ENCODE results near the gene ERI3.

Gene ERI3

GRCh38 chr1:44334968-44335367 lies 20.1 kb downstream of the ERI3 start:
- H3K36me3 Mint-ChIP-seq (ENCODE audit: low read depth) = peaks cover 17% of the 10 kb centered on the region
- H3K27me3 Mint-ChIP-seq (ENCODE audit: low read depth) = no peaks in the 10 kb centered on the region
- no peaks in the 10 kb centered on the region for H3K4me1 Mint-ChIP-seq (ENCODE audit: low read depth)
- H3K4me3 Mint-ChIP-seq = no peak overlapping the region
- no peaks in the 10 kb centered on the region for H3K9me3 Mint-ChIP-seq
- no peak for DNase-seq (ENCODE audit: low spot score)
- H3K27ac Mint-ChIP-seq = no peak overlapping the region

- Mint-ChIP-seq H3K4me3 (no peak overlapping the region), H3K36me3 (ENCODE audit: low read depth) (peaks cover 10% of the 10 kb centered on the region), H3K27me3 (ENCODE audit: low read depth) (no peaks in the 10 kb centered on the region), H3K9me3 (no peaks in the 10 kb centered on the region), H3K27ac (no peak overlapping the region), H3K4me1 (ENCODE audit: low read depth) (no peaks in the 10 kb centered on the region)
- DNase-seq (ENCODE audit: low spot score) = no peak
Observed at GRCh38 chr1:44333376-44333775, 21.7 kb downstream of the ERI3 start.

GRCh38 chr1:44332505-44332904 lies 22.6 kb downstream of the ERI3 start:
- no peaks in the 10 kb centered on the region for H3K27me3 Mint-ChIP-seq (ENCODE audit: low read depth)
- H3K4me3 Mint-ChIP-seq = no peak overlapping the region
- H3K36me3 Mint-ChIP-seq (ENCODE audit: low read depth) = peaks cover 2% of the 10 kb centered on the region
- DNase-seq (ENCODE audit: low spot score) = no peak
- H3K27ac Mint-ChIP-seq = no peak overlapping the region
- H3K4me1 Mint-ChIP-seq (ENCODE audit: low read depth) = no peaks in the 10 kb centered on the region
- H3K9me3 Mint-ChIP-seq = no peaks in the 10 kb centered on the region

GRCh38 chr1:44330935-44331334 lies 24.1 kb downstream of the ERI3 start:
- no peaks in the 10 kb centered on the region for H3K27me3 Mint-ChIP-seq (ENCODE audit: low read depth)
- H3K27ac Mint-ChIP-seq = no peak overlapping the region
- no peak overlapping the region for H3K4me3 Mint-ChIP-seq
- peaks cover 2% of the 10 kb centered on the region for H3K36me3 Mint-ChIP-seq (ENCODE audit: low read depth)
- no peak for DNase-seq (ENCODE audit: low spot score)
- no peaks in the 10 kb centered on the region for H3K9me3 Mint-ChIP-seq
- no peaks in the 10 kb centered on the region for H3K4me1 Mint-ChIP-seq (ENCODE audit: low read depth)

GRCh38 chr1:44328671-44329416 lies 26.2 kb downstream of the ERI3 start:
- H3K4me1 Mint-ChIP-seq (ENCODE audit: low read depth) = no peaks in the 10 kb centered on the region
- H3K27me3 Mint-ChIP-seq (ENCODE audit: low read depth) = no peaks in the 10 kb centered on the region
- H3K27ac Mint-ChIP-seq = no peak overlapping the region
- H3K36me3 Mint-ChIP-seq (ENCODE audit: low read depth) = peaks cover 2% of the 10 kb centered on the region
- no peak for DNase-seq (ENCODE audit: low spot score)
- no peaks in the 10 kb centered on the region for H3K9me3 Mint-ChIP-seq
- H3K4me3 Mint-ChIP-seq = no peak overlapping the region

GRCh38 chr1:44327679-44328491 lies 27.2 kb downstream of the ERI3 start:
- H3K27ac Mint-ChIP-seq = no peak overlapping the region
- DNase-seq (ENCODE audit: low spot score) = no peak
- H3K4me1 Mint-ChIP-seq (ENCODE audit: low read depth) = no peaks in the 10 kb centered on the region
- H3K4me3 Mint-ChIP-seq = no peak overlapping the region
- no peaks in the 10 kb centered on the region for H3K27me3 Mint-ChIP-seq (ENCODE audit: low read depth)
- H3K9me3 Mint-ChIP-seq = no peaks in the 10 kb centered on the region
- peaks cover 2% of the 10 kb centered on the region for H3K36me3 Mint-ChIP-seq (ENCODE audit: low read depth)

- H3K27me3 Mint-ChIP-seq (ENCODE audit: low read depth) = no peaks in the 10 kb centered on the region
- no peaks in the 10 kb centered on the region for H3K36me3 Mint-ChIP-seq (ENCODE audit: low read depth)
- no peak for DNase-seq (ENCODE audit: low spot score)
- no peak overlapping the region for H3K27ac Mint-ChIP-seq
- H3K4me1 Mint-ChIP-seq (ENCODE audit: low read depth) = no peaks in the 10 kb centered on the region
- H3K9me3 Mint-ChIP-seq = no peaks in the 10 kb centered on the region
- no peak overlapping the region for H3K4me3 Mint-ChIP-seq
Observed at GRCh38 chr1:44326821-44327465, 28.1 kb downstream of the ERI3 start.

GRCh38 chr1:44326024-44326701 lies 28.9 kb downstream of the ERI3 start:
- Mint-ChIP-seq H3K36me3 (ENCODE audit: low read depth) (no peaks in the 10 kb centered on the region), H3K27ac (no peak overlapping the region), H3K9me3 (no peaks in the 10 kb centered on the region), H3K4me1 (ENCODE audit: low read depth) (no peaks in the 10 kb centered on the region), H3K27me3 (ENCODE audit: low read depth) (no peaks in the 10 kb centered on the region), H3K4me3 (no peak overlapping the region)
- DNase-seq (ENCODE audit: low spot score) = no peak

GRCh38 chr1:44323947-44324346 lies 31.1 kb downstream of the ERI3 start:
- Mint-ChIP-seq H3K4me3 (no peak overlapping the region), H3K36me3 (ENCODE audit: low read depth) (peaks cover 2% of the 10 kb centered on the region), H3K9me3 (no peaks in the 10 kb centered on the region), H3K27me3 (ENCODE audit: low read depth) (no peaks in the 10 kb centered on the region), H3K4me1 (ENCODE audit: low read depth) (no peaks in the 10 kb centered on the region), H3K27ac (no peak overlapping the region)
- no peak for DNase-seq (ENCODE audit: low spot score)

- Mint-ChIP-seq H3K27me3 (ENCODE audit: low read depth) (no peaks in the 10 kb centered on the region), H3K9me3 (no peaks in the 10 kb centered on the region), H3K27ac (no peak overlapping the region), H3K36me3 (ENCODE audit: low read depth) (peaks cover 4% of the 10 kb centered on the region), H3K4me3 (no peak overlapping the region), H3K4me1 (ENCODE audit: low read depth) (peaks cover 3% of the 10 kb centered on the region)
- no peak for DNase-seq (ENCODE audit: low spot score)
Observed at GRCh38 chr1:44322367-44322766, 32.7 kb downstream of the ERI3 start.

- peaks cover 4% of the 10 kb centered on the region for H3K36me3 Mint-ChIP-seq (ENCODE audit: low read depth)
Observed at GRCh38 chr1:44321466-44321865, 33.6 kb downstream of the ERI3 start.

GRCh38 chr1:44318097-44319088 lies 36.7 kb downstream of the ERI3 start:
- Mint-ChIP-seq H3K27me3 (ENCODE audit: low read depth) (no peaks in the 10 kb centered on the region), H3K27ac (no peak overlapping the region), H3K4me1 (ENCODE audit: low read depth) (peaks cover 12% of the 10 kb centered on the region), H3K9me3 (no peaks in the 10 kb centered on the region), H3K36me3 (ENCODE audit: low read depth) (peaks cover 5% of the 10 kb centered on the region), H3K4me3 (no peak overlapping the region)
- peak; percentile 10 for DNase-seq (ENCODE audit: low spot score)

More at GRCh38 chr1:44321466-44321865, 33.6 kb downstream of the ERI3 start:
- Mint-ChIP-seq H3K27ac (no peak overlapping the region), H3K4me3 (no peak overlapping the region), H3K9me3 (no peaks in the 10 kb centered on the region), H3K27me3 (ENCODE audit: low read depth) (no peaks in the 10 kb centered on the region), H3K4me1 (ENCODE audit: low read depth) (peaks cover 9% of the 10 kb centered on the region)
- no peak for DNase-seq (ENCODE audit: low spot score)

- Mint-ChIP-seq H3K4me3 (no peak overlapping the region), H3K4me1 (ENCODE audit: low read depth) (peaks cover 12% of the 10 kb centered on the region), H3K27me3 (ENCODE audit: low read depth) (no peaks in the 10 kb centered on the region), H3K9me3 (no peaks in the 10 kb centered on the region), H3K27ac (no peak overlapping the region), H3K36me3 (ENCODE audit: low read depth) (peaks cover 5% of the 10 kb centered on the region)
- peak; percentile 23 for DNase-seq (ENCODE audit: low spot score)
Observed at GRCh38 chr1:44316231-44316759, 38.8 kb downstream of the ERI3 start.

All from T-helper 2 cell treated with Interferon-gamma antibody and Interleukin-4, amounts not matched to agents 5 μg/mL and 100 μg/mL, for 36 hours (primary cell).